K562 (cell line): Measurements from ENCODE around the gene OR4D6. TPM values are rescaled to one million over a fixed set of nuclear protein-coding genes. Genes with fewer than 3 reads are reported as not detected.

Experiments
- ATAC-seq: fragments of 200-7000 bp; cut with Tn5 transposase; 3 replicates; pipeline ENCODE4 v1.9.1; 2020; ENCODE audit warnings: moderate library complexity
- BruUV-seq: library from RNA; stranded (reverse); fragments of 400-500 nt; replicated peaks from 2 replicates; lab custom pipeline; 2021; lab: Mats Ljungman, UMichigan
- CTCF ChIA-PET: fragments of 300-600 bp; formaldehyde crosslinking; extraction: SDS; loops from one replicate; lab custom pipeline; 2021; ENCODE audit warnings: low intra/inter-chr PET ratio; lab: Yijun Ruan, JAX
- POLR2A ChIA-PET: fragments of 300-600, 350-650 bp; sonication (Branson Sonifier 250); formaldehyde crosslinking; extraction: SDS; loops from one replicate; lab custom pipeline; 2021; ENCODE audit warnings: antibody characterized with exemption, inconsistent platforms; lab: Yijun Ruan, JAX
- DNase-seq, 4 experiments: peaks; one replicate each; pipeline versions ENCODE4 v3.0.0 to v3.0.0-alpha.2; 2011 to 2018; ENCODE audit warnings: low spot score in 3 of 4, mixed read lengths in 3 of 4; ENCODE audit errors: extremely low read depth in 1 of 4
- FAIRE-seq: peaks from 2 replicates; lab custom pipeline; 2011; peaks lifted over from hg19 to GRCh38; lab: Jason Lieb, UNC
- H2AFZ ChIP-seq: 2 replicates; pipeline ENCODE4 v1.6.0; 2011; ENCODE audit warnings: low read depth, low read length, control low read depth, inconsistent platforms
- H3K27ac ChIP-seq: fragments of 200-600 bp; 3 replicates; pipeline ENCODE4 v1.8.0; 2011; ENCODE audit warnings: low read depth, mild to moderate bottlenecking, control low read depth, inconsistent platforms, low read length, moderate library complexity, mixed read lengths; ENCODE audit errors: extremely low read depth
- H3K27me3 ChIP-seq, 2 experiments: fragments of 300-600 bp in 1 of 2; 2 replicates in 1 of 2; 3 replicates in 1 of 2; pipeline versions ENCODE4 v1.6.0 to v1.8.0; 2011; ENCODE audit warnings: inconsistent platforms in 2 of 2, low read length in 2 of 2, mild to moderate bottlenecking in 1 of 2, mixed read lengths in 1 of 2, moderate library complexity in 1 of 2; ENCODE audit not compliant: control insufficient read depth in 2 of 2, insufficient read depth in 2 of 2
- H3K36me3 ChIP-seq: fragments of 300-600 bp; 3 replicates; pipeline ENCODE4 v1.8.0; 2011; ENCODE audit warnings: mild to moderate bottlenecking, low read length, inconsistent platforms; ENCODE audit not compliant: control insufficient read depth, insufficient read depth
- H3K4me1 ChIP-seq, 2 experiments: fragments of 200-600 bp in 1 of 2; replicated peaks in 1 of 2; 2 replicates in 1 of 2; 3 replicates in 1 of 2; pipeline versions ENCODE4 v1.5.1 to v1.8.0; 2011; ENCODE audit warnings: inconsistent platforms in 2 of 2, low read length in 2 of 2, mild to moderate bottlenecking in 1 of 2, mixed read lengths in 1 of 2, moderate library complexity in 1 of 2; ENCODE audit not compliant: control insufficient read depth in 2 of 2, insufficient read depth in 2 of 2
- H3K4me2 ChIP-seq: 2 replicates; pipeline ENCODE4 v1.6.1; 2011; ENCODE audit warnings: low read length, control low read depth, inconsistent platforms, mixed read lengths; ENCODE audit not compliant: insufficient read depth
- H3K4me3 ChIP-seq: fragments of 200-600 bp; sonication (generic), shearing (Covaris generic); 2 replicates; pipeline ENCODE4 v1.5.1; 2016; ENCODE audit warnings: control low read depth, inconsistent platforms
- H3K79me2 ChIP-seq: fragments of 200-600 bp; 3 replicates; pipeline ENCODE4 v1.8.0; 2011; ENCODE audit warnings: low read length, inconsistent platforms; ENCODE audit not compliant: control insufficient read depth, insufficient read depth
- H3K9ac ChIP-seq, 2 experiments: 2 replicates each; pipeline versions ENCODE4 v1.6.0 to v1.6.1; 2011; ENCODE audit warnings: low read depth in 2 of 2, low read length in 2 of 2, control low read depth in 1 of 2, inconsistent platforms in 1 of 2, mild to moderate bottlenecking in 1 of 2, mixed read lengths in 1 of 2; ENCODE audit not compliant: insufficient read depth in 1 of 2
- H3K9me1 ChIP-seq: one replicate; pipeline ENCODE4 v1.6.0; 2011; ENCODE audit warnings: inconsistent platforms, mild to moderate bottlenecking, low read length, moderate library complexity; ENCODE audit not compliant: control insufficient read depth, insufficient read depth
- H3K9me3 ChIP-seq: replicated peaks from 2 replicates; pipeline ENCODE4 v1.5.1; 2011; ENCODE audit warnings: low read depth, low read length, inconsistent platforms; ENCODE audit not compliant: control insufficient read depth, insufficient read depth
- H4K20me1 ChIP-seq: replicated peaks from 2 replicates; pipeline ENCODE4 v1.6.1; 2011; ENCODE audit warnings: low read length, inconsistent platforms, mixed read lengths; ENCODE audit not compliant: control insufficient read depth, insufficient read depth
- MAZ ChIP-seq, 2 experiments: fragments of 450-650 bp in 1 of 2; sonication (generic) in 1 of 2; formaldehyde crosslinking; IDR thresholded peaks in 1 of 2; conservative IDR thresholded peaks in 1 of 2; 2 replicates each; pipeline versions ENCODE4 v1.4.0 to v1.5.0; 2020; ENCODE audit warnings: mild to moderate bottlenecking in 1 of 2, missing genetic modification reagents in 1 of 2
- MYC ChIP-seq, 2 experiments: fragments of 250-450 bp in 1 of 2; sonication (Bioruptor Pico) in 1 of 2; IDR thresholded peaks; 2 replicates each; pipeline versions ENCODE4 v1.5.1 to v1.6.1; 2012 to 2021; ENCODE audit warnings: low read depth in 2 of 2, borderline replicate concordance in 1 of 2, improper control_type of control experiment in 1 of 2, low read length in 1 of 2, mild to moderate bottlenecking in 1 of 2, moderate library complexity in 1 of 2
- POLR3A ChIP-seq: IDR thresholded peaks from 2 replicates; pipeline ENCODE4 v1.6.1; 2011; ENCODE audit warnings: borderline replicate concordance, mild to moderate bottlenecking, moderate library complexity; ENCODE audit not compliant: insufficient read length, insufficient read depth; ENCODE audit errors: extremely low read depth
- SRSF9 ChIP-seq: fragments of 200-400 bp; formaldehyde crosslinking; IDR thresholded peaks from 2 replicates; pipeline ENCODE4 v1.6.1; 2017; ENCODE audit warnings: low read depth, low read length, borderline replicate concordance
- ZKSCAN8 ChIP-seq: fragments of 200-800 bp; sonication (Bioruptor generic); IDR thresholded peaks from 2 replicates; pipeline ENCODE4 v1.6.1; 2016; ENCODE audit warnings: missing genetic modification characterization, missing compliant biosample characterization
- ZNF311 ChIP-seq: fragments of 250-450 bp; sonication (Bioruptor Pico); IDR thresholded peaks from 2 replicates; pipeline ENCODE4 v1.4.0; 2020; ENCODE audit warnings: mild to moderate bottlenecking, moderate library complexity
- ZNF695 ChIP-seq: fragments of 450-650 bp; formaldehyde crosslinking; IDR thresholded peaks from 2 replicates; pipeline ENCODE4 v1.4.0; 2020; ENCODE audit warnings: mild to moderate bottlenecking, moderate library complexity
- WGBS: fragments of 100-300 bp; shearing (Covaris generic); methylation state at CpG from one replicate; pipeline ENCODE4 v1.1.6; 2016; ENCODE audit warnings: low coverage, mixed read lengths; ENCODE audit not compliant: insufficient coverage; ENCODE audit errors: missing lambda C conversion rate; 5-methylcytosine and 5-hydroxymethylcytosine counted together
- in situ Hi-C: fragments of 300-500 bp; cut with MboI; formaldehyde crosslinking; loops from 4 replicates; pipeline ENCODE4 v1.15.0; 2018; ENCODE audit warnings: inconsistent platforms, mixed read lengths
- intact Hi-C: fragments of 100-400 bp; cut with micrococcal nuclease; formaldehyde crosslinking; loops from 2 replicates; pipeline ENCODE4 v1.14.2; 2022
- polyA plus RNA-seq, 8 experiments: library from polyadenylated mRNA; depleted of rRNA in 4 of 8; stranded (reverse) in 5 of 8; unstranded in 3 of 8; fragments of >200 nt; fragmentation: Nextera tagmentation in 2 of 8; fragmentation: Illumina TruSeq in 1 of 8; extraction: Ambion mirVana in 2 of 8; extraction: Trizol in 1 of 8; gene quantifications; 2 replicates each; pipeline versions ENCODE4 v1.2.1 to v1.2.3, GENCODE V29; 2011 to 2014; ENCODE audit warnings: inconsistent platforms in 1 of 8, missing spikeins in 1 of 8
- total RNA-seq, 7 experiments: library from RNA; depleted of rRNA in 6 of 7; stranded (reverse); fragments of >200 nt in 6 of 7; fragmentation: Illumina TruSeq in 2 of 7; extraction: Trizol in 2 of 7; gene quantifications; 2 replicates each; pipeline versions ENCODE4 v1.2.1 to v1.2.3, GENCODE V29; 2011 to 2021; ENCODE audit warnings: low replicate concordance in 1 of 7
- TF ChIP-seq, protein P1 (sequence below): fragments of 150-350 bp; conservative IDR thresholded peaks from 2 replicates; pipeline ENCODE4 v1.6.1; 2014; ENCODE audit warnings: low read length
- TF ChIP-seq, protein P2 (sequence below), 3 experiments: fragments of 200-800 bp in 1 of 3; fragments of 250-450 bp in 1 of 3; fragments of 450-650 bp in 1 of 3; sonication (Bioruptor Pico) in 1 of 3; sonication (Bioruptor generic) in 1 of 3; formaldehyde crosslinking in 1 of 3; IDR thresholded peaks; 2 replicates each; pipeline versions ENCODE4 v1.6.1 to v1.8.0; 2016 to 2022; ENCODE audit warnings: mild to moderate bottlenecking in 2 of 3, missing genetic modification characterization in 2 of 3, missing compliant biosample characterization in 1 of 3, moderate library complexity in 1 of 3

The OR4D6 gene
- total and polyA plus RNA-seq, 9 of the 15 experiments (the other 6 are each of a cell fraction or from before 2014, with no cell fraction given): not detected

DNA sequence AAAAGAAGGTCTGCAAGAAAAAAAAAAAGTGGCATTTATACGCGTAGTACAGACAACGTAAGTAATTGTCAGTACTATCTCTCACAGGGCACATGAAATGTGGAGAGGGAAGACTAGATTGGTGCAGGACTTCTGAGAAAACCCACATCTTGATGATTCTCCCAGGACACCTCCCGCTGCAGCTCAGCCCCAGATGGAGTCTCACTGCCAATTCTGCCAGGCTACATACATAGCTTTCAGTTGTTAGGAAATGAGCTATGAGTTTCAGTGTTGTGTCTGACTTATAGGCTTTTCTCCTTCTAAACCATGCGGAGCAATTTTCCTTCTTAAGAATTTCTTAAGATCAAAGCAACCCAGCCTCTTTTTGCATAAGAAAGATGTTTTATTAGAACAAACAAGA is 40.1 kb upstream of the OR4D6 start (continued):
- TF ChIP-seq, protein P1, sequence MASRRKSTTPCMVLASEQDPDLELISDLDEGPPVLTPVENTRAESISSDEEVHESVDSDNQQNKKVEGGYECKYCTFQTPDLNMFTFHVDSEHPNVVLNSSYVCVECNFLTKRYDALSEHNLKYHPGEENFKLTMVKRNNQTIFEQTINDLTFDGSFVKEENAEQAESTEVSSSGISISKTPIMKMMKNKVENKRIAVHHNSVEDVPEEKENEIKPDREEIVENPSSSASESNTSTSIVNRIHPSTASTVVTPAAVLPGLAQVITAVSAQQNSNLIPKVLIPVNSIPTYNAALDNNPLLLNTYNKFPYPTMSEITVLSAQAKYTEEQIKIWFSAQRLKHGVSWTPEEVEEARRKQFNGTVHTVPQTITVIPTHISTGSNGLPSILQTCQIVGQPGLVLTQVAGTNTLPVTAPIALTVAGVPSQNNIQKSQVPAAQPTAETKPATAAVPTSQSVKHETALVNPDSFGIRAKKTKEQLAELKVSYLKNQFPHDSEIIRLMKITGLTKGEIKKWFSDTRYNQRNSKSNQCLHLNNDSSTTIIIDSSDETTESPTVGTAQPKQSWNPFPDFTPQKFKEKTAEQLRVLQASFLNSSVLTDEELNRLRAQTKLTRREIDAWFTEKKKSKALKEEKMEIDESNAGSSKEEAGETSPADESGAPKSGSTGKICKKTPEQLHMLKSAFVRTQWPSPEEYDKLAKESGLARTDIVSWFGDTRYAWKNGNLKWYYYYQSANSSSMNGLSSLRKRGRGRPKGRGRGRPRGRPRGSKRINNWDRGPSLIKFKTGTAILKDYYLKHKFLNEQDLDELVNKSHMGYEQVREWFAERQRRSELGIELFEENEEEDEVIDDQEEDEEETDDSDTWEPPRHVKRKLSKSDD: no peak
- TF ChIP-seq SRSF9 (no peak), MYC (IDR thresholded peaks at IDR 0.05; ENCODE audit: low read depth, low read length) (no peak), MYC (CRISPR knock-in tag; IDR thresholded peaks at IDR 0.05; ENCODE audit: borderline replicate concordance, low read depth) (no peak)

DNA sequence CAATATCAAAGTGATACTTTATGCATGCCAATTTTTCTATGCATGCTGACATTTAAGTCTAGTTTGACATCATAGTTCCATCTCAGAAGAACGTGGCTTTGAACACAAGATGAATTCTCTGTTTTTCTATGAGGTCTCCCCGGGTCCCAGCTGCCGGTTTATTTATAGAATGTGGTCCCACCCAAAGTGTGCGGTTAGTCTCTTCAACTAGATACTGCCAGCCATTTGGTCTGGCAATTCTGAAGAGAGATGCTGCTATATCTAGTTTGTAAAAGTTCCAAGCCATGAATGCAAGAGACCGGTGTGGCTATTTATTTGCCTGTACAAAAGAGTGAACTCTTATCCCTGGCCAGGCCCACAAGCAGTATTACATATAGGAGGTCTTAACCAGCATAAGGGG is 39.7 kb upstream of the OR4D6 start:
- Histone ChIP-seq H2AFZ (no peak overlapping the region), H3K4me3 (no peak overlapping the region), H3K27me3 (no peaks in the 10 kb centered on the region; a peak in 1 of 5 replicates), H3K79me2 (no peaks in the 10 kb centered on the region), H3K9ac (no peak overlapping the region), H3K4me1 (no peaks in the 10 kb centered on the region), H3K9me1 (no peaks in the 10 kb centered on the region), H3K36me3 (no peaks in the 10 kb centered on the region), H3K9me3 (no peaks in the 10 kb centered on the region), H3K27ac (no peak overlapping the region), H4K20me1 (no peaks in the 10 kb centered on the region), H3K4me2 (no peak overlapping the region)
- intact Hi-C loops: no loop called here
- ATAC-seq (no peak), FAIRE-seq (no peak), DNase-seq (no peak)
- no TSS peak for BruUV-seq
- TF ChIP-seq ZKSCAN8 (no peak), ZNF311 (CRISPR knock-in tag) (no peak), MAZ (CRISPR knock-in tag; conservative IDR thresholded peaks at IDR 0.05 in 1 of 2, IDR thresholded peaks at IDR 0.05 in 1 of 2) (no peak), POLR3A (no peak), ZNF695 (CRISPR knock-in tag) (no peak)
- TF ChIP-seq, protein P2, sequence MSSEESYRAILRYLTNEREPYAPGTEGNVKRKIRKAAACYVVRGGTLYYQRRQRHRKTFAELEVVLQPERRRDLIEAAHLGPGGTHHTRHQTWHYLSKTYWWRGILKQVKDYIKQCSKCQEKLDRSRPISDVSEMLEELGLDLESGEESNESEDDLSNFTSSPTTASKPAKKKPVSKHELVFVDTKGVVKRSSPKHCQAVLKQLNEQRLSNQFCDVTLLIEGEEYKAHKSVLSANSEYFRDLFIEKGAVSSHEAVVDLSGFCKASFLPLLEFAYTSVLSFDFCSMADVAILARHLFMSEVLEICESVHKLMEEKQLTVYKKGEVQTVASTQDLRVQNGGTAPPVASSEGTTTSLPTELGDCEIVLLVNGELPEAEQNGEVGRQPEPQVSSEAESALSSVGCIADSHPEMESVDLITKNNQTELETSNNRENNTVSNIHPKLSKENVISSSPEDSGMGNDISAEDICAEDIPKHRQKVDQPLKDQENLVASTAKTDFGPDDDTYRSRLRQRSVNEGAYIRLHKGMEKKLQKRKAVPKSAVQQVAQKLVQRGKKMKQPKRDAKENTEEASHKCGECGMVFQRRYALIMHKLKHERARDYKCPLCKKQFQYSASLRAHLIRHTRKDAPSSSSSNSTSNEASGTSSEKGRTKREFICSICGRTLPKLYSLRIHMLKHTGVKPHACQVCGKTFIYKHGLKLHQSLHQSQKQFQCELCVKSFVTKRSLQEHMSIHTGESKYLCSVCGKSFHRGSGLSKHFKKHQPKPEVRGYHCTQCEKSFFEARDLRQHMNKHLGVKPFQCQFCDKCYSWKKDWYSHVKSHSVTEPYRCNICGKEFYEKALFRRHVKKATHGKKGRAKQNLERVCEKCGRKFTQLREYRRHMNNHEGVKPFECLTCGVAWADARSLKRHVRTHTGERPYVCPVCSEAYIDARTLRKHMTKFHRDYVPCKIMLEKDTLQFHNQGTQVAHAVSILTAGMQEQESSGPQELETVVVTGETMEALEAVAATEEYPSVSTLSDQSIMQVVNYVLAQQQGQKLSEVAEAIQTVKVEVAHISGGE (CRISPR knock-in tag; IDR thresholded peaks at IDR 0.05): no peak
- in situ Hi-C loops: no loop called here
- POLR2A ChIA-PET: interaction anchor here (1.0 kb wide), 1 partner anchor 152 kb away, joined by 3 read pairs; no protein-coding TSS in a partner anchor
- CTCF ChIA-PET: no interaction called here
- WGBS: 0% methylated on average over 5 of the region's 5 CpGs
